Loucy (cell line): ENCODE measurements around the gene IGFALS.

Source experiments
- H2AFZ ChIP-seq: fragments of 200-600 bp; sonication (generic); 2 replicates; pipeline ENCODE4 v1.6.0; 2016; ENCODE audit warnings: antibody characterized with exemption, mild to moderate bottlenecking, low read length, moderate library complexity
- H3F3A ChIP-seq: fragments of 200-600 bp; 2 replicates; pipeline ENCODE4 v1.6.0; 2016; ENCODE audit warnings: antibody characterized with exemption, low read depth, mild to moderate bottlenecking
- H3K27me3 ChIP-seq: fragments of 200-600 bp; sonication (generic); 2 replicates; pipeline ENCODE4 v1.6.1; 2014; ENCODE audit warnings: low read length, mild to moderate bottlenecking; ENCODE audit not compliant: insufficient read depth, poor library complexity, severe bottlenecking
- H3K36me3 ChIP-seq: fragments of 200-600 bp; sonication (generic); 2 replicates; pipeline ENCODE4 v1.6.1; 2016; ENCODE audit warnings: low read length; ENCODE audit not compliant: insufficient read depth
- H3K4me1 ChIP-seq: fragments of 200-600 bp; sonication (generic); 2 replicates; pipeline ENCODE4 v1.5.1; 2014; ENCODE audit warnings: low read length, mild to moderate bottlenecking; ENCODE audit not compliant: insufficient read depth, poor library complexity, severe bottlenecking
- H3K4me2 ChIP-seq: fragments of 200-600 bp; sonication (generic); 2 replicates; pipeline ENCODE4 v1.6.0; 2014; ENCODE audit warnings: antibody characterized with exemption, low read length, low read depth, mild to moderate bottlenecking; ENCODE audit not compliant: poor library complexity, severe bottlenecking
- H3K4me3 ChIP-seq: fragments of 200-600 bp; sonication (generic); 2 replicates; pipeline ENCODE4 v1.5.1; 2014; ENCODE audit warnings: low read length, mild to moderate bottlenecking, mixed read lengths; ENCODE audit not compliant: poor library complexity, severe bottlenecking
- H3K79me2 ChIP-seq: fragments of 200-600 bp; sonication (generic); 2 replicates; pipeline ENCODE4 v1.6.1; 2014; ENCODE audit warnings: low read length; ENCODE audit not compliant: insufficient read depth
- H3K9ac ChIP-seq: fragments of 200-600 bp; sonication (generic); 2 replicates; pipeline ENCODE4 v1.6.0; 2014; ENCODE audit warnings: mild to moderate bottlenecking, low read depth, low read length, moderate library complexity; ENCODE audit not compliant: poor library complexity, severe bottlenecking
- H3K9me2 ChIP-seq: fragments of 200-600 bp; sonication (generic); replicated peaks from 2 replicates; pipeline ENCODE4 v1.6.1; 2016; ENCODE audit warnings: low read depth, low read length, mixed read lengths
- H3K9me3 ChIP-seq: fragments of 200-600 bp; sonication (generic); 2 replicates; pipeline ENCODE4 v1.6.1; 2014; ENCODE audit warnings: mild to moderate bottlenecking, antibody characterized with exemption, low read length, low read depth; ENCODE audit not compliant: insufficient read depth
- H4K20me1 ChIP-seq: fragments of 200-600 bp; sonication (generic); 2 replicates; pipeline ENCODE4 v1.6.0; 2014; ENCODE audit warnings: antibody characterized with exemption, low read length, mild to moderate bottlenecking; ENCODE audit not compliant: insufficient read depth, poor library complexity, severe bottlenecking
- CTCF ChIP-seq: fragments of 200-600 bp; sonication (generic); conservative IDR thresholded peaks from 2 replicates; pipeline ENCODE4 v1.5.1; 2014; ENCODE audit warnings: mild to moderate bottlenecking, antibody characterized with exemption, low read length
- EZH2phosphoT487 ChIP-seq: fragments of 200-600 bp; IDR thresholded peaks from 2 replicates; pipeline ENCODE4 v1.6.1; 2018; ENCODE audit warnings: antibody characterized with exemption, mild to moderate bottlenecking, moderate library complexity, borderline replicate concordance

IGFALS gene

GRCh38 chr16:1779741-1780676 lies 13.5 kb downstream of the IGFALS start:
- H3K9ac ChIP-seq = no peak overlapping the region
- no peaks in the 10 kb centered on the region for H3K9me2 ChIP-seq
- no peak overlapping the region for H2AFZ ChIP-seq
- H3K4me2 ChIP-seq = no peak overlapping the region
- peaks cover 42% of the 10 kb centered on the region for H3K79me2 ChIP-seq
- no peak overlapping the region for H3K4me3 ChIP-seq
- no peaks in the 10 kb centered on the region for H3K4me1 ChIP-seq
- H3K9me3 ChIP-seq = no peaks in the 10 kb centered on the region
- H3K27me3 ChIP-seq = no peaks in the 10 kb centered on the region
- peaks cover 4% of the 10 kb centered on the region for H4K20me1 ChIP-seq
- no peaks in the 10 kb centered on the region for H3F3A ChIP-seq
- TF ChIP-seq CTCF (no peak), EZH2phosphoT487 (no peak)
- H3K36me3 ChIP-seq = no peaks in the 10 kb centered on the region

- H3K4me1 ChIP-seq = no peaks in the 10 kb centered on the region
- no peak overlapping the region for H3K9ac ChIP-seq
- no peaks in the 10 kb centered on the region for H3F3A ChIP-seq
- no peaks in the 10 kb centered on the region for H3K27me3 ChIP-seq
- no peaks in the 10 kb centered on the region for H3K36me3 ChIP-seq
- peaks cover 40% of the 10 kb centered on the region for H3K79me2 ChIP-seq
- H3K9me2 ChIP-seq = no peaks in the 10 kb centered on the region
- H2AFZ ChIP-seq = no peak overlapping the region
- H3K9me3 ChIP-seq = no peaks in the 10 kb centered on the region
- no peak overlapping the region for H3K4me2 ChIP-seq
- TF ChIP-seq EZH2phosphoT487 (no peak), CTCF (no peak)
- peaks cover 7% of the 10 kb centered on the region for H4K20me1 ChIP-seq
- H3K4me3 ChIP-seq = no peak overlapping the region
Measured at GRCh38 chr16:1779234-1779701, 14.2 kb downstream of the IGFALS start.

- Histone ChIP-seq H3K4me2 (no peak overlapping the region), H3K4me3 (no peak overlapping the region), H3F3A (no peaks in the 10 kb centered on the region), H3K36me3 (no peaks in the 10 kb centered on the region), H3K9ac (no peak overlapping the region), H3K4me1 (no peaks in the 10 kb centered on the region), H3K9me2 (no peaks in the 10 kb centered on the region), H3K27me3 (no peaks in the 10 kb centered on the region), H3K9me3 (no peaks in the 10 kb centered on the region), H4K20me1 (peaks cover 12% of the 10 kb centered on the region), H2AFZ (no peak overlapping the region), H3K79me2 (peaks cover 38% of the 10 kb centered on the region)
- TF ChIP-seq EZH2phosphoT487 = no peak
- no peak for TF ChIP-seq CTCF
Measured at GRCh38 chr16:1778200-1779179, 15.0 kb downstream of the IGFALS start.
